Activated CD4-positive, alpha-beta memory T cell treated with anti-CD3 and anti-CD28 coated beads for 36 hours (primary cell): ENCODE results near the gene SFSWAP. TPM values are rescaled to one million over a fixed set of nuclear protein-coding genes. Genes with fewer than 3 reads are reported as not detected.
"Not testable (repeated sequence)": the region's sequence is repeated elsewhere in the genome, so short reads cannot be mapped to it uniquely, and the experiment has no call there.

ENCODE experiments used
- CTCF ChIA-PET: fragments of 350-600 bp; sonication (Branson Sonifier 250); formaldehyde crosslinking; loops from one replicate; lab custom pipeline; 2021; ENCODE audit warnings: antibody characterized with exemption, inconsistent platforms; lab: Charles Lee
- POLR2A ChIA-PET: fragments of 350-600 bp; sonication (Branson Sonifier 250); formaldehyde crosslinking; loops from one replicate; lab custom pipeline; 2021; ENCODE audit warnings: antibody characterized with exemption; lab: Charles Lee
- DNase-seq: peaks from one replicate; pipeline ENCODE4 v3.0.0-alpha.2; 2020
- H3K27ac Mint-ChIP-seq: one replicate; pipeline ENCODE4 v1.8.0; 2021; ENCODE audit warnings: mixed read lengths
- H3K27me3 Mint-ChIP-seq: one replicate; pipeline ENCODE4 v1.8.0; 2021; ENCODE audit warnings: mixed read lengths
- H3K36me3 Mint-ChIP-seq: one replicate; pipeline ENCODE4 v1.8.0; 2021; ENCODE audit warnings: mixed read lengths
- H3K4me1 Mint-ChIP-seq: one replicate; pipeline ENCODE4 v1.8.0; 2021; ENCODE audit warnings: low read depth, mixed read lengths
- H3K4me3 Mint-ChIP-seq: one replicate; pipeline ENCODE4 v1.8.0; 2021; ENCODE audit warnings: mild to moderate bottlenecking, mixed read lengths
- H3K9me3 Mint-ChIP-seq: one replicate; pipeline ENCODE4 v1.8.0; 2021; ENCODE audit warnings: mixed read lengths
- intact Hi-C: fragments of 100-400 bp; cut with micrococcal nuclease; formaldehyde crosslinking; loops from one replicate; pipeline ENCODE4 v1.15.1; 2023
- total RNA-seq, 2 experiments: library from RNA; stranded (reverse); gene quantifications; one replicate each; pipeline ENCODE4 v1.2.3, GENCODE V29; 2021

The SFSWAP gene
- total RNA-seq, 2 experiments from 2014 or later: 42.1 to 44.3 TPM

GRCh38 chr12:131735153-131735456 is 24.2 kb downstream of the SFSWAP start:
- Mint-ChIP-seq H3K27me3 (no peaks in the 10 kb centered on the region), H3K36me3 (peaks cover 29% of the 10 kb centered on the region)
- intact Hi-C loops: no loop called here

GRCh38 chr12:131735476-131736445 is 24.9 kb downstream of the SFSWAP start:
- DNase-seq: no peak
- Mint-ChIP-seq H3K4me3 (no peak overlapping the region), H3K9me3 (no peaks in the 10 kb centered on the region), H3K36me3 (peaks cover 34% of the 10 kb centered on the region), H3K27me3 (no peaks in the 10 kb centered on the region), H3K4me1 (no peaks in the 10 kb centered on the region), H3K27ac (no peak overlapping the region)
- intact Hi-C loops: no loop called here
- ChIA-PET CTCF (interaction anchor here (5.1 kb wide), 1 partner anchor 19 kb away, joined by 19 read pairs; no protein-coding TSS in a partner anchor), POLR2A (no interaction called here)

More at GRCh38 chr12:131735153-131735456, 24.2 kb downstream of the SFSWAP start:
- H3K9me3 Mint-ChIP-seq: no peaks in the 10 kb centered on the region
- no peak overlapping the region for H3K27ac Mint-ChIP-seq
- no peaks in the 10 kb centered on the region for H3K4me1 Mint-ChIP-seq
- ChIA-PET POLR2A (no interaction called here), CTCF (interaction anchor here (5.1 kb wide), 1 partner anchor 20 kb away, joined by 19 read pairs; no protein-coding TSS in a partner anchor)
- DNase-seq: peak; percentile 37
- H3K4me3 Mint-ChIP-seq: no peak overlapping the region

GRCh38 chr12:131736446-131737149 is 25.7 kb downstream of the SFSWAP start:
- H3K36me3 Mint-ChIP-seq: peaks cover 29% of the 10 kb centered on the region
- POLR2A ChIA-PET: no interaction called here
- no peaks in the 10 kb centered on the region for H3K9me3 Mint-ChIP-seq
- intact Hi-C loops: no loop called here
- no peak overlapping the region for H3K27ac Mint-ChIP-seq
- CTCF ChIA-PET: interaction anchor here (5.1 kb wide), 1 partner anchor 18 kb away, joined by 19 read pairs; no protein-coding TSS in a partner anchor
- H3K27me3 Mint-ChIP-seq: no peaks in the 10 kb centered on the region
- no peak overlapping the region for H3K4me3 Mint-ChIP-seq
- H3K4me1 Mint-ChIP-seq: no peaks in the 10 kb centered on the region
- DNase-seq: no peak

- H3K27me3 Mint-ChIP-seq: no peaks in the 10 kb centered on the region
- no peak overlapping the region for H3K27ac Mint-ChIP-seq
- intact Hi-C loops: no loop called here
- H3K36me3 Mint-ChIP-seq: peaks cover 35% of the 10 kb centered on the region
- H3K9me3 Mint-ChIP-seq: no peaks in the 10 kb centered on the region
- peaks cover 2% of the 10 kb centered on the region for H3K4me1 Mint-ChIP-seq
- POLR2A ChIA-PET: no interaction called here
- DNase-seq: no peak
- no peak overlapping the region for H3K4me3 Mint-ChIP-seq
- CTCF ChIA-PET: interaction anchor here (5.1 kb wide), 1 partner anchor 17 kb away, joined by 19 read pairs; no protein-coding TSS in a partner anchor
Observed at GRCh38 chr12:131737150-131737827, 26.4 kb downstream of the SFSWAP start.

- Mint-ChIP-seq H3K27ac (no peak overlapping the region), H3K9me3 (peaks cover 7% of the 10 kb centered on the region), H3K4me1 (peaks cover 5% of the 10 kb centered on the region), H3K4me3 (no peak overlapping the region), H3K36me3 (peaks cover 38% of the 10 kb centered on the region), H3K27me3 (no peaks in the 10 kb centered on the region)
- CTCF ChIA-PET: interaction anchor here (5.1 kb wide), 1 partner anchor 17 kb away, joined by 19 read pairs; no protein-coding TSS in a partner anchor
- POLR2A ChIA-PET: no interaction called here
- intact Hi-C loops: no loop called here
- DNase-seq: no peak
Observed at GRCh38 chr12:131738196-131738595, 27.3 kb downstream of the SFSWAP start.

- intact Hi-C loops: no loop called here
- no peak overlapping the region for H3K27ac Mint-ChIP-seq
- CTCF ChIA-PET: no interaction called here
- POLR2A ChIA-PET: no interaction called here
- H3K4me3 Mint-ChIP-seq: no peak overlapping the region
- H3K36me3 Mint-ChIP-seq: peaks cover 47% of the 10 kb centered on the region
- H3K9me3 Mint-ChIP-seq: peaks cover 19% of the 10 kb centered on the region
- no peaks in the 10 kb centered on the region for H3K27me3 Mint-ChIP-seq
- DNase-seq: no peak
- peaks cover 5% of the 10 kb centered on the region for H3K4me1 Mint-ChIP-seq
Observed at GRCh38 chr12:131740626-131741025, 29.7 kb downstream of the SFSWAP start.

GRCh38 chr12:131742761-131743160 is 31.9 kb downstream of the SFSWAP start:
- Mint-ChIP-seq H3K36me3 (peaks cover 55% of the 10 kb centered on the region), H3K9me3 (peaks cover 19% of the 10 kb centered on the region)
- H3K4me3 Mint-ChIP-seq, H3K27ac Mint-ChIP-seq, H3K27me3 Mint-ChIP-seq, H3K4me1 Mint-ChIP-seq, intact Hi-C loops, DNase-seq, CTCF ChIA-PET, POLR2A ChIA-PET: not testable (repeated sequence)

GRCh38 chr12:131743410-131743809 is 32.5 kb downstream of the SFSWAP start:
- DNase-seq, H3K4me1 Mint-ChIP-seq, CTCF ChIA-PET, H3K27ac Mint-ChIP-seq, H3K27me3 Mint-ChIP-seq, intact Hi-C loops, H3K4me3 Mint-ChIP-seq, POLR2A ChIA-PET: not testable (repeated sequence)
- peaks cover 19% of the 10 kb centered on the region for H3K9me3 Mint-ChIP-seq
- peaks cover 56% of the 10 kb centered on the region for H3K36me3 Mint-ChIP-seq

GRCh38 chr12:131743880-131744279 is 33.0 kb downstream of the SFSWAP start:
- H3K27ac Mint-ChIP-seq, DNase-seq, intact Hi-C loops, CTCF ChIA-PET, H3K4me3 Mint-ChIP-seq, H3K4me1 Mint-ChIP-seq, POLR2A ChIA-PET, H3K27me3 Mint-ChIP-seq: not testable (repeated sequence)
- peaks cover 56% of the 10 kb centered on the region for H3K36me3 Mint-ChIP-seq
- H3K9me3 Mint-ChIP-seq: peaks cover 19% of the 10 kb centered on the region

- intact Hi-C loops, H3K27ac Mint-ChIP-seq, H3K4me3 Mint-ChIP-seq, H3K4me1 Mint-ChIP-seq, POLR2A ChIA-PET, H3K27me3 Mint-ChIP-seq, DNase-seq: not testable (repeated sequence)
- Mint-ChIP-seq H3K9me3 (peaks cover 19% of the 10 kb centered on the region), H3K36me3 (peaks cover 56% of the 10 kb centered on the region)
- CTCF ChIA-PET: interaction anchor here (1.4 kb wide), 1 partner anchor 11 kb away, joined by 4 read pairs; no protein-coding TSS in a partner anchor
Observed at GRCh38 chr12:131744675-131745074, 33.8 kb downstream of the SFSWAP start.

- POLR2A ChIA-PET: no interaction called here
- H3K36me3 Mint-ChIP-seq: peaks cover 48% of the 10 kb centered on the region
- DNase-seq: no peak
Observed at GRCh38 chr12:131745706-131746105, 34.8 kb downstream of the SFSWAP start.

More at GRCh38 chr12:131745706-131746105, 34.8 kb downstream of the SFSWAP start:
- CTCF ChIA-PET: interaction anchor here (1.4 kb wide), 1 partner anchor 10 kb away, joined by 4 read pairs; no protein-coding TSS in a partner anchor
- Mint-ChIP-seq H3K9me3 (peaks cover 19% of the 10 kb centered on the region), H3K4me3 (no peak overlapping the region), H3K27ac (no peak overlapping the region), H3K4me1 (peaks cover 5% of the 10 kb centered on the region), H3K27me3 (no peaks in the 10 kb centered on the region)
- intact Hi-C loops: no loop called here
